Astrocyte of the cerebellum (primary cell): ENCODE results near the gene IFT20.

Experiments used
- DNase-seq: peaks from one replicate; pipeline ENCODE4 v3.0.0-alpha.2; 2011; ENCODE audit warnings: low read depth
- H3K4me3 ChIP-seq: 2 replicates; pipeline ENCODE4 v1.5.1; 2011; ENCODE audit warnings: mild to moderate bottlenecking, low read depth, low read length, moderate library complexity
- in situ Hi-C: cut with HindIII; loops from 2 replicates; pipeline ENCODE4 v1.10.0; 2017; ENCODE audit warnings: low sequenced_read_pairs
- TF ChIP-seq, protein P1 (sequence below): IDR thresholded peaks from 2 replicates; pipeline ENCODE4 v1.5.1; 2012; ENCODE audit warnings: low read length, low read depth, moderate library complexity, mild to moderate bottlenecking; ENCODE audit errors: missing control alignments

The IFT20 gene

DNA sequence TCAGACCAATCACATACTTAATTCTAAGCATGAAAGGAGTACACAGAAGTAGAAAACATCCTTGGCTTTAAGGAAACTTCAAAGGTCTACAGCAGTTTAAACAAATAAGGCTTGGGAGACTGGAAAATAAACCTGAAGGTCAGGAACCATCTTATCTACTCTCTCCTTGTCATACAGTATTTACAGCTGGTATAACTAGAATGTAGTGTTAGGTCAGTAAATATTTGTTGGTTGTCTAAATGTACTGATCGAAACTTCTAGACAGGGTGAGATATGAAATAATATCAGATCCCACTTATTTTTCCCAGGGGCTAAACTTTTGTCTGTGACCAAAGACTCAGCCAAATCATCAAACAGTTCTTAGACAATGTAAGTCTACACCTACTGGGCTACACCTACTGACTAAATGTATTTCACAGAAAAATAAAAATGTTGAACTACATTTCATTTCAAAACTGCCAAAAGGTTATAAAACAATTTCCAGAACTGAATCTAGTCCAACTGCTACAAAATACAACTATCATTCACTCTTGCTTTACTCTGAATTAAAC, 43.4 kb downstream of the IFT20 start:
- H3K4me3 ChIP-seq: no peak overlapping the region
- no peak for DNase-seq
- in situ Hi-C loops: no loop called here
- TF ChIP-seq, protein P1, sequence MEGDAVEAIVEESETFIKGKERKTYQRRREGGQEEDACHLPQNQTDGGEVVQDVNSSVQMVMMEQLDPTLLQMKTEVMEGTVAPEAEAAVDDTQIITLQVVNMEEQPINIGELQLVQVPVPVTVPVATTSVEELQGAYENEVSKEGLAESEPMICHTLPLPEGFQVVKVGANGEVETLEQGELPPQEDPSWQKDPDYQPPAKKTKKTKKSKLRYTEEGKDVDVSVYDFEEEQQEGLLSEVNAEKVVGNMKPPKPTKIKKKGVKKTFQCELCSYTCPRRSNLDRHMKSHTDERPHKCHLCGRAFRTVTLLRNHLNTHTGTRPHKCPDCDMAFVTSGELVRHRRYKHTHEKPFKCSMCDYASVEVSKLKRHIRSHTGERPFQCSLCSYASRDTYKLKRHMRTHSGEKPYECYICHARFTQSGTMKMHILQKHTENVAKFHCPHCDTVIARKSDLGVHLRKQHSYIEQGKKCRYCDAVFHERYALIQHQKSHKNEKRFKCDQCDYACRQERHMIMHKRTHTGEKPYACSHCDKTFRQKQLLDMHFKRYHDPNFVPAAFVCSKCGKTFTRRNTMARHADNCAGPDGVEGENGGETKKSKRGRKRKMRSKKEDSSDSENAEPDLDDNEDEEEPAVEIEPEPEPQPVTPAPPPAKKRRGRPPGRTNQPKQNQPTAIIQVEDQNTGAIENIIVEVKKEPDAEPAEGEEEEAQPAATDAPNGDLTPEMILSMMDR: no peak

DNA sequence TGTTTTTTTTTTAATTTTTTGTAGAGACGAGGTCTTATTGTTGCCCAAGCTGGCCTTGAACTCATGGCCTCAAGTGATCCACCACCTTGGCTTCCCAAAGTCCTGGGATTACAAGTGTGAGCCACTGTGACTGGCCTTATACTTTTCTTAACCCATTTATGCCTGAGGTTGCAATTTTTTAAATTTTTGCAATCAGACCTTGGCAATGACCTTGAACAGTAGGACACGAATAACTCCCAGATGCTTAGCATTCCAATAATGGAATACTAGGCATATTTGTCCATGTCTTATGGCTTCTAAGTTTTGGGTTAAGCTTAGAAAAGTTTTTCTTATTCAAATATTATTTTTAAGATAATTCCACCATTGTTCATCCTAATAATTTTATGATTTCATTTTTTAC, 44.6 kb downstream of the IFT20 start:
- in situ Hi-C loops: no loop called here
- DNase-seq: no peak
- TF ChIP-seq, protein P1: no peak
- H3K4me3 ChIP-seq: no peak overlapping the region

DNA sequence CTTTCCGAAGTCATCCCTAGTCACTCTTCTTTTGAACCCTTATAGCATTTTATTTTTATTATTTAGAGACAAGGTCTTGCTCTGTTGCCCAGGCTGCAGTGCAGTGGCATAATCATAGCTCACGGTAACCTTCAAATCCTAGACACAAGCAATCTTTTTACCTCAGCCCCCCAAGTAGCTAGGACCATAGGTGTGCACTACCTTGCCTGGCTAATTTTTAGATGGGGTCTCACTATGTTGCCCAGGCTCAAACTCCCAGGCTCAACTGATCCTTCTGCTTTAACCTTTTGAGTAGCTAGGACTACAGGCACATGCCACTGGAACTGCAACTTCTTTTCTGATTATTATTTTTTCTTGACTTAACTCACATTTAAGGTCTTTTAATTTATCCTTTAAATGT, 49.3 kb downstream of the IFT20 start:
- TF ChIP-seq, protein P1: no peak
- in situ Hi-C loops: no loop called here
- no peak overlapping the region for H3K4me3 ChIP-seq
- no peak for DNase-seq

DNA sequence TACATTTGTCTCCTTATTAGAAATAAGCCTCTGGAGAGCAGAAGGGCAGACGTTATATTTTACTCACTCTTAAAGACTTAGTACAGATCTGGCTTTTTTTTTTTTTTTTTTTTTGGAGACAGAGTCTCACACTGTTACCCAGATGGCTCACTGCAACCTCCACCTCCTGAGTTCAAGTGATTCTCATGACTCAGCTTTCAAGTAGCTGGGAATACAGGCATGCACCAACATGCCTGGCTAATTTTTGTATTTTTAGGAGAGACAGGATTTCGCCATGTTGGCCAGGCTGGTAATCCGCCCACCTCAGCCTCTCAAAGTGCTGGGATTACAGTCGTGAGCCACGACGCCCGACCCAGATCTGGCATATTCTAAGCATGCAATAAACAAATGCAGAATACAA, 52.7 kb downstream of the IFT20 start:
- TF ChIP-seq, protein P1: no peak
- no peak overlapping the region for H3K4me3 ChIP-seq
- in situ Hi-C loops: no loop called here
- peak; percentile 27 for DNase-seq

DNA sequence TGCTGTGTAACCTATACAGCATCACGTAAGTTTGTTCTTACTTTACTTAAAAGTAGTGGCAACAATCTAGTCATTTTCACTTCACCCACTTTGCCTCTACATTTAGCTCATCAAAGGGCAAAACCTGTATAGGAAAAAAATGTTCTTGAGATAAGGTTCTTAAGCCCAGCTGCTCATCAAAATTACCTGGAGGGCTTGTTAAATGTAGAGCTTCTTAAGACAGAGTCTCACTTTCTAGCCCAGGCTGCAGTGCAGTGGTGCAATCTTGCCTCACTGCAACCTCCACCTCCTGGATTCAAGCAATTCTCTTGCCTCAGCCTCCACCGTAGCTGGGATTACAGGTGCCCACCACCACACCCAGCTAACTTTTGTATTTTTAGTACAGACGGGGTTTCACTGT, 54.4 kb downstream of the IFT20 start:
- H3K4me3 ChIP-seq: no peak overlapping the region
- TF ChIP-seq, protein P1: no peak
- DNase-seq: no peak
- in situ Hi-C loops: no loop called here

DNA sequence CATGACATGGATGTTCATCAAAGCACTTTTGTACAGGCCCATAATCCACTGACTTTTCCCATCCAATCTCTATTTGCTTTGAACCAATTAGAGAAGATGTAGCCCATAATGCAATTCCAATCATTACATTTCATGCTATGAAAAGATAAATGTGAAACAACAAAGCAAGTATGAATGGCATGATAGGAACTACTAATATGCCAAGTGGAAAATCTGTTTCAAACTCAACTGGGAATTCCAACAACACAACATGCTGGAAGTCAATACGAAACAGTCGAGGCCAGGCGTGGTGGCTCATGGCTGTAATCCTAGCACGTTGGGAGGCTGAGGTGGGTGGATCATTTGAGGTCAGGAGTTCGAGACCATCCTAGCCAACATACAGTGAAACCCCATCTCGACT, 55.9 kb downstream of the IFT20 start:
- TF ChIP-seq, protein P1: no peak
- DNase-seq: no peak
- in situ Hi-C loops: no loop called here
- H3K4me3 ChIP-seq: no peak overlapping the region
